Gastroesophageal sphincter (tissue), 4 donors: ENCODE results near the gene WDR5B. TPM values are rescaled to one million over a fixed set of nuclear protein-coding genes. Genes with fewer than 3 reads are reported as not detected.

Experiments
- ATAC-seq: fragments of 150-250 bp; one replicate; pipeline ENCODE4 v1.9.1; 2016; ENCODE audit warnings: mild to moderate bottlenecking, moderate library complexity
- H3K27ac ChIP-seq, 4 donors: fragments of 200-600 bp; sonication (generic) in 3 of 4; 1 replicate in 3 of 4; 2 replicates in 1 of 4; pipeline ENCODE4 v1.5.1; 2016 to 2019
- H3K27me3 ChIP-seq: fragments of 200-600 bp; sonication (generic); one replicate; pipeline ENCODE4 v1.5.1; 2019
- H3K36me3 ChIP-seq, 2 donors: fragments of 200-600 bp; sonication (generic); one replicate each; pipeline ENCODE4 v1.5.1; 2019; ENCODE audit warnings: control low read depth in 1 of 2
- H3K4me1 ChIP-seq, 3 donors: fragments of 200-600 bp; sonication (generic); 1 replicate in 2 of 3; 2 replicates in 1 of 3; pipeline ENCODE4 v1.5.1; 2016 to 2019; ENCODE audit warnings: control low read depth in 2 of 3
- H3K4me3 ChIP-seq, 2 donors: fragments of 200-600 bp; sonication (generic); one replicate each; pipeline ENCODE4 v1.5.1; 2019; ENCODE audit warnings: mild to moderate bottlenecking in 1 of 2, moderate library complexity in 1 of 2
- H3K9me3 ChIP-seq, 3 donors: fragments of 200-600 bp; sonication (generic); one replicate each; pipeline ENCODE4 v1.5.1; 2017 to 2019; ENCODE audit warnings: control low read depth in 2 of 3
- CTCF ChIP-seq, 4 experiments: fragments of 200-600 bp in 2 of 4; fragments of 450-650 bp in 2 of 4; sonication (generic) in 1 of 4; IDR thresholded peaks; one replicate each; pipeline ENCODE4 v1.5.1; 2017 to 2019; ENCODE audit warnings: antibody characterized with exemption in 4 of 4, mild to moderate bottlenecking in 2 of 4, moderate library complexity in 2 of 4
- EP300 ChIP-seq: sonication (generic); formaldehyde crosslinking; IDR thresholded peaks from one replicate; pipeline ENCODE4 v1.6.1; 2017; ENCODE audit warnings: antibody characterized with exemption, mild to moderate bottlenecking
- POLR2A ChIP-seq, 2 donors: fragments of 450-650 bp; IDR thresholded peaks; one replicate each; pipeline ENCODE4 v1.6.1; 2017; ENCODE audit warnings: antibody characterized with exemption in 2 of 2, mild to moderate bottlenecking in 2 of 2, moderate library complexity in 1 of 2
- POLR2AphosphoS5 ChIP-seq: sonication (generic); formaldehyde crosslinking; IDR thresholded peaks from one replicate; pipeline ENCODE4 v1.6.1; 2017; ENCODE audit warnings: antibody characterized with exemption
- WGBS, 2 donors: methylation state at CpG; one replicate each; pipeline ENCODE4 v1.1.5; 2018; ENCODE audit warnings: low coverage in 1 of 2; 5-methylcytosine and 5-hydroxymethylcytosine counted together
- total RNA-seq, 4 donors: library from RNA; depleted of rRNA; stranded (reverse); fragments of >200 nt; gene quantifications; one replicate each; pipeline ENCODE4 v1.1.0, GENCODE V29; 2016

WDR5B gene
- total RNA-seq, 4 donors from 2014 or later: 3.7 to 7.5 (median 4.1) TPM

DNA sequence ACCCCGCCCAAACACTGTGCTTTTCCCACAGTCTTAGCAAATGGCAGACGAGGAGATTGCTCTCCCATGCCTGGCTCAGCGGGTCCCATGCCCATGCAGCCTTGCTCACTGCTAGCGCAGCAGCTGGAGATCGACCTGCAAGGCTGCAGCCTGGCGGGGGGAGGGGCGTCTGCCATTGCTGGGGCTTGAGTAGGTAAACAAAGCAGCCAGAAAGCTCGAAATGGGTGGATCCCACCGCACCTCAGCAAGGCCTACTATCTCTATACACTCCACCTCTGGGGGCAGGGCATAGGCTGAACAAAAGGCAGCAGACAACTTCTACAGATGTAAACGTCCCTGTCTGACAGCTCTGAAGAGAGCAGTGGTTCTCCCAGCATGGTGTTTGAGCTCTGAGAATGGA lies 27.2 kb upstream of the WDR5B start:
- ATAC-seq: no peak
- Histone ChIP-seq H3K36me3 (peaks cover 3 to 92% of the 10 kb centered on the region in 2 donors), H3K4me3 (no peak overlapping the region), H3K27ac (no peak overlapping the region), H3K27me3 (no peaks in the 10 kb centered on the region), H3K4me1 (no peaks in the 10 kb centered on the region), H3K9me3 (peaks cover 0 to 6% (median 0%) of the 10 kb centered on the region in 3 donors)
- 33% methylated on average over 1 of the region's 10 CpGs; no CpG with 5 or more reads in 1 of the 2 donors for WGBS, 2 donors
- TF ChIP-seq POLR2AphosphoS5 (no peak), POLR2A (IDR thresholded peaks at IDR 0.05) (no peak), CTCF (IDR thresholded peaks at IDR 0.05) (no peak), EP300 (no peak)

DNA sequence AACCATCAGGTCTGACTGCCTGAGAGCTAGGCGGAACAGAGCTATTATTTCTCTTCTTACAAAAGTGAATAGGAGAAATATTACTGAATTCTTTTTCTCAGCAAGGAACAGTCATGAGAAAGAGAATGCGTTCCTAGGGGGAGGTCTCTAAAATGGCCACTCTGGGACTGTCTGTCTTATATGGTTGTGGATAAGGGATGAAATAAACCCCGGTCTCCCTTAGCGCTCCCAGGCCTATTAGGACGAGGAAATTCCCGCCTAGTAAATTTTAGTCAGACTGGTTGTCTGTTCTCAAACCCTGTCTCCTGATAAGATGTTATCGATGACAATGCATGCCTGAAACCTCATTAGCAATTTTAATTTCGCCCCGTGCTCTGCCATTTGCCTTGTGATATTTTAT lies 20.1 kb upstream of the WDR5B start:
- peaks cover 3 to 90% of the 10 kb centered on the region in 2 donors for H3K36me3 ChIP-seq
- ATAC-seq: no peak
- 93 to 96% methylated on average over 9 of the region's 9 CpGs for WGBS, 2 donors

GRCh38 chr3:122430371-122430770 lies 14.5 kb upstream of the WDR5B start:
- Histone ChIP-seq H3K4me1 (peaks cover 0 to 7% (median 0%) of the 10 kb centered on the region in 3 donors), H3K4me3 (no peak overlapping the region), H3K9me3 (no peaks in the 10 kb centered on the region), H3K27me3 (no peaks in the 10 kb centered on the region), H3K36me3 (peaks cover 0 to 82% of the 10 kb centered on the region in 2 donors), H3K27ac (no peak overlapping the region)
- WGBS, 2 donors: 84 to 100% methylated on average over 1 to 2 of the region's 2 CpGs
- no peak for TF ChIP-seq EP300
- no peak for TF ChIP-seq POLR2AphosphoS5
- TF ChIP-seq CTCF (IDR thresholded peaks at IDR 0.05): no peak
- no peak for ATAC-seq

More for the DNA sequence above, 20.1 kb upstream of the WDR5B start:
- Histone ChIP-seq H3K27me3 (no peaks in the 10 kb centered on the region), H3K4me3 (no peak overlapping the region), H3K4me1 (no peaks in the 10 kb centered on the region), H3K9me3 (no peaks in the 10 kb centered on the region), H3K27ac (no peak overlapping the region)
- TF ChIP-seq EP300: no peak
- no peak for TF ChIP-seq POLR2A (IDR thresholded peaks at IDR 0.05)
- no peak for TF ChIP-seq CTCF (IDR thresholded peaks at IDR 0.05)
- TF ChIP-seq POLR2AphosphoS5: no peak

GRCh38 chr3:122427857-122428471 lies 12.1 kb upstream of the WDR5B start:
- Histone ChIP-seq H3K4me3 (no peak overlapping the region), H3K4me1 (peaks cover 0 to 7% (median 0%) of the 10 kb centered on the region in 3 donors), H3K27ac (no peak overlapping the region), H3K9me3 (no peaks in the 10 kb centered on the region), H3K27me3 (no peaks in the 10 kb centered on the region), H3K36me3 (peaks cover 0 to 86% of the 10 kb centered on the region in 2 donors)
- TF ChIP-seq EP300 (no peak), POLR2A (IDR thresholded peaks at IDR 0.05) (no peak), CTCF (IDR thresholded peaks at IDR 0.05) (no peak), POLR2AphosphoS5 (no peak)
- WGBS, 2 donors: 57 to 85% methylated on average over 2 of the region's 2 CpGs
- ATAC-seq: no peak

- no peak for TF ChIP-seq POLR2AphosphoS5
- TF ChIP-seq POLR2A (IDR thresholded peaks at IDR 0.05): no peak
- no peak for TF ChIP-seq CTCF (IDR thresholded peaks at IDR 0.05)
- TF ChIP-seq EP300: no peak
- WGBS, 2 donors: 94 to 97% methylated on average over 2 of the region's 2 CpGs
- H3K4me1 ChIP-seq: peaks cover 0 to 15% (median 3%) of the 10 kb centered on the region in 3 donors
- no peak overlapping the region for H3K27ac ChIP-seq
- peaks cover 0 to 49% of the 10 kb centered on the region in 2 donors for H3K36me3 ChIP-seq
- H3K9me3 ChIP-seq: no peaks in the 10 kb centered on the region
- no peaks in the 10 kb centered on the region for H3K27me3 ChIP-seq
- ATAC-seq: no peak
- no peak overlapping the region for H3K4me3 ChIP-seq
These were observed 6.0 kb upstream of the WDR5B start for GRCh38 chr3:122421836-122422235.
